ENCODE results near the gene M1AP. TPM values are rescaled to one million over a fixed set of nuclear protein-coding genes. Genes with fewer than 3 reads are reported as not detected.

The M1AP gene
- total RNA-seq, 1 experiment from 2014 or later = not detected

GRCh38 chr2:74691929-74692328, 43.8 kb upstream of the M1AP start:
- no TSS peak for BruUV-seq (replicated peaks)
- Histone ChIP-seq H3K9me3 (ENCODE audit: control insufficient read depth, insufficient read depth, low read depth, low read length) (no peaks in the 10 kb centered on the region), H3K4me1 (ENCODE audit: control insufficient read depth, insufficient read depth, low read length) (no peaks in the 10 kb centered on the region), H3K27ac (ENCODE audit: low read length) (no peak overlapping the region), H3K27me3 (ENCODE audit: control insufficient read depth, insufficient read depth, low read length) (peaks cover 5% of the 10 kb centered on the region; the same call in 1 of the 2 replicates), H3K4me3 (ENCODE audit: low read depth in 2 of 2, low read length in 2 of 2) (no peak overlapping the region), H3K36me3 (ENCODE audit: control insufficient read depth, insufficient read depth, low read length) (no peaks in the 10 kb centered on the region)
- TF ChIP-seq POLR2AphosphoS5 (IDR thresholded peaks at IDR 0.05; ENCODE audit: low read depth, low read length) (no peak), TCF7L2 (IDR thresholded peaks at IDR 0.05; ENCODE audit: low read depth, low read length) (no peak), SIN3A (IDR thresholded peaks at IDR 0.05; ENCODE audit: borderline replicate concordance, insufficient read depth, low read depth, low read length) (no peak)
- TF ChIP-seq, protein P1, sequence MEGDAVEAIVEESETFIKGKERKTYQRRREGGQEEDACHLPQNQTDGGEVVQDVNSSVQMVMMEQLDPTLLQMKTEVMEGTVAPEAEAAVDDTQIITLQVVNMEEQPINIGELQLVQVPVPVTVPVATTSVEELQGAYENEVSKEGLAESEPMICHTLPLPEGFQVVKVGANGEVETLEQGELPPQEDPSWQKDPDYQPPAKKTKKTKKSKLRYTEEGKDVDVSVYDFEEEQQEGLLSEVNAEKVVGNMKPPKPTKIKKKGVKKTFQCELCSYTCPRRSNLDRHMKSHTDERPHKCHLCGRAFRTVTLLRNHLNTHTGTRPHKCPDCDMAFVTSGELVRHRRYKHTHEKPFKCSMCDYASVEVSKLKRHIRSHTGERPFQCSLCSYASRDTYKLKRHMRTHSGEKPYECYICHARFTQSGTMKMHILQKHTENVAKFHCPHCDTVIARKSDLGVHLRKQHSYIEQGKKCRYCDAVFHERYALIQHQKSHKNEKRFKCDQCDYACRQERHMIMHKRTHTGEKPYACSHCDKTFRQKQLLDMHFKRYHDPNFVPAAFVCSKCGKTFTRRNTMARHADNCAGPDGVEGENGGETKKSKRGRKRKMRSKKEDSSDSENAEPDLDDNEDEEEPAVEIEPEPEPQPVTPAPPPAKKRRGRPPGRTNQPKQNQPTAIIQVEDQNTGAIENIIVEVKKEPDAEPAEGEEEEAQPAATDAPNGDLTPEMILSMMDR (IDR thresholded peaks at IDR 0.05) = no peak
- TF ChIP-seq, protein P2, sequence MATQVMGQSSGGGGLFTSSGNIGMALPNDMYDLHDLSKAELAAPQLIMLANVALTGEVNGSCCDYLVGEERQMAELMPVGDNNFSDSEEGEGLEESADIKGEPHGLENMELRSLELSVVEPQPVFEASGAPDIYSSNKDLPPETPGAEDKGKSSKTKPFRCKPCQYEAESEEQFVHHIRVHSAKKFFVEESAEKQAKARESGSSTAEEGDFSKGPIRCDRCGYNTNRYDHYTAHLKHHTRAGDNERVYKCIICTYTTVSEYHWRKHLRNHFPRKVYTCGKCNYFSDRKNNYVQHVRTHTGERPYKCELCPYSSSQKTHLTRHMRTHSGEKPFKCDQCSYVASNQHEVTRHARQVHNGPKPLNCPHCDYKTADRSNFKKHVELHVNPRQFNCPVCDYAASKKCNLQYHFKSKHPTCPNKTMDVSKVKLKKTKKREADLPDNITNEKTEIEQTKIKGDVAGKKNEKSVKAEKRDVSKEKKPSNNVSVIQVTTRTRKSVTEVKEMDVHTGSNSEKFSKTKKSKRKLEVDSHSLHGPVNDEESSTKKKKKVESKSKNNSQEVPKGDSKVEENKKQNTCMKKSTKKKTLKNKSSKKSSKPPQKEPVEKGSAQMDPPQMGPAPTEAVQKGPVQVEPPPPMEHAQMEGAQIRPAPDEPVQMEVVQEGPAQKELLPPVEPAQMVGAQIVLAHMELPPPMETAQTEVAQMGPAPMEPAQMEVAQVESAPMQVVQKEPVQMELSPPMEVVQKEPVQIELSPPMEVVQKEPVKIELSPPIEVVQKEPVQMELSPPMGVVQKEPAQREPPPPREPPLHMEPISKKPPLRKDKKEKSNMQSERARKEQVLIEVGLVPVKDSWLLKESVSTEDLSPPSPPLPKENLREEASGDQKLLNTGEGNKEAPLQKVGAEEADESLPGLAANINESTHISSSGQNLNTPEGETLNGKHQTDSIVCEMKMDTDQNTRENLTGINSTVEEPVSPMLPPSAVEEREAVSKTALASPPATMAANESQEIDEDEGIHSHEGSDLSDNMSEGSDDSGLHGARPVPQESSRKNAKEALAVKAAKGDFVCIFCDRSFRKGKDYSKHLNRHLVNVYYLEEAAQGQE (IDR thresholded peaks at IDR 0.05; ENCODE audit: insufficient read depth in 1 of 2, low read depth in 2 of 2, low read length in 1 of 2) = no peak
- in situ Hi-C loops (cut with HindIII; ENCODE audit: low pct_unique_long_range_greater_than_20kb, low sequenced_read_pairs) (no loop called here), intact Hi-C loops (cut with micrococcal nuclease; ENCODE audit: unreplicated experiment) (no loop called here)
- ATAC-seq = no peak
- DNase-seq (ENCODE audit: low read depth, low spot score) = no peak
- ChIA-PET POLR2A (no interaction called here), CTCF (no interaction called here)

- H3K4me1 ChIP-seq (ENCODE audit: control insufficient read depth, insufficient read depth, low read length) = no peaks in the 10 kb centered on the region
- no peaks in the 10 kb centered on the region for H3K36me3 ChIP-seq (ENCODE audit: control insufficient read depth, insufficient read depth, low read length)
- CTCF ChIA-PET = interaction anchor here (0.6 to 1.1 kb wide), 5 partner anchors 132 to 938 kb away, joined by 3 to 6 read pairs (median 4); no protein-coding TSS in a partner anchor
- in situ Hi-C loops (cut with HindIII; ENCODE audit: low pct_unique_long_range_greater_than_20kb, low sequenced_read_pairs) (no loop called here), intact Hi-C loops (cut with micrococcal nuclease; ENCODE audit: unreplicated experiment) (loop anchor here (1.0 kb wide), 1 partner anchor 186 kb away; no protein-coding TSS in a partner anchor)
- no TSS peak for BruUV-seq (replicated peaks)
- no peak overlapping the region for H3K27ac ChIP-seq (ENCODE audit: low read length)
- TF ChIP-seq, protein P2 (IDR thresholded peaks at IDR 0.05; ENCODE audit: insufficient read depth in 1 of 2, low read depth in 2 of 2, low read length in 1 of 2) = no peak
- TF ChIP-seq, protein P1 (IDR thresholded peaks at IDR 0.05) = peak; percentile 76
- peaks cover 5% of the 10 kb centered on the region; the same call in 1 of the 2 replicates for H3K27me3 ChIP-seq (ENCODE audit: control insufficient read depth, insufficient read depth, low read length)
- no peak overlapping the region for H3K4me3 ChIP-seq (ENCODE audit: low read depth in 2 of 2, low read length in 2 of 2)
- no peaks in the 10 kb centered on the region for H3K9me3 ChIP-seq (ENCODE audit: control insufficient read depth, insufficient read depth, low read depth, low read length)
- POLR2A ChIA-PET = interaction anchor here (0.5 kb wide), 1 partner anchor 149 kb away, joined by 5 read pairs; no protein-coding TSS in a partner anchor
- DNase-seq (ENCODE audit: low read depth, low spot score) (peak; percentile 71), ATAC-seq (peak; percentile 93)
Measured at GRCh38 chr2:74690571-74690970, 42.4 kb upstream of the M1AP start.

Data from Panc1 (cell line).